Measurements from ENCODE around the gene POLL. TPM values are rescaled to one million over a fixed set of nuclear protein-coding genes. Genes with fewer than 3 reads are reported as not detected.
"Not testable (repeated sequence)": the region's sequence is repeated elsewhere in the genome, so short reads cannot be mapped to it uniquely, and the experiment has no call there.

The POLL gene
- total RNA-seq, 4 donors from 2014 or later, result 21.6 to 28.8 (median 24.4) TPM

GRCh38 chr10:101601541-101601940, 13.5 kb upstream of the POLL start:
- H3K9me3 ChIP-seq, result no peaks in the 10 kb centered on the region
- no peak overlapping the region for H3K4me3 ChIP-seq
- no peak for ATAC-seq
- no peaks in the 10 kb centered on the region for H3K27me3 ChIP-seq
- WGBS, 2 donors (ENCODE audit: low coverage in 1 of 2), result 63% methylated on average over 1 of the region's 1 CpG; no CpG with 5 or more reads in 1 of the 2 donors
- peaks cover 0 to 40% of the 10 kb centered on the region in 2 donors for H3K36me3 ChIP-seq
- no peak overlapping the region for H3K27ac ChIP-seq
- TF ChIP-seq CTCF (IDR thresholded peaks at IDR 0.05) (no peak), EP300 (IDR thresholded peaks at IDR 0.05) (no peak), POLR2A (IDR thresholded peaks at IDR 0.05) (no peak), POLR2AphosphoS5 (IDR thresholded peaks at IDR 0.05) (no peak)
- H3K4me1 ChIP-seq, result no peaks in the 10 kb centered on the region

- TF ChIP-seq CTCF (IDR thresholded peaks at IDR 0.05) (no peak), POLR2AphosphoS5 (IDR thresholded peaks at IDR 0.05) (no peak), EP300 (IDR thresholded peaks at IDR 0.05) (no peak), POLR2A (IDR thresholded peaks at IDR 0.05) (no peak)
- no peaks in the 10 kb centered on the region for H3K4me1 ChIP-seq
- H3K9me3 ChIP-seq, result no peaks in the 10 kb centered on the region
- ATAC-seq, result no peak
- no peaks in the 10 kb centered on the region for H3K27me3 ChIP-seq
- H3K4me3 ChIP-seq, result no peak overlapping the region
- no peak overlapping the region for H3K27ac ChIP-seq
- H3K36me3 ChIP-seq, result peaks cover 0 to 18% of the 10 kb centered on the region in 2 donors
- 57 to 62% methylated on average over 7 to 14 of the region's 14 CpGs for WGBS, 2 donors (ENCODE audit: low coverage in 1 of 2)
Observed at GRCh38 chr10:101597091-101597900, 9.2 kb upstream of the POLL start.

- Histone ChIP-seq H3K27ac (no peak overlapping the region), H3K36me3 (peaks cover 0 to 14% of the 10 kb centered on the region in 2 donors), H3K27me3 (no peaks in the 10 kb centered on the region), H3K4me3 (no peak overlapping the region), H3K4me1 (no peaks in the 10 kb centered on the region), H3K9me3 (no peaks in the 10 kb centered on the region)
- TF ChIP-seq EP300 (IDR thresholded peaks at IDR 0.05) (no peak), POLR2AphosphoS5 (IDR thresholded peaks at IDR 0.05) (no peak), POLR2A (IDR thresholded peaks at IDR 0.05) (no peak), CTCF (IDR thresholded peaks at IDR 0.05) (no peak)
- 86 to 90% methylated on average over 8 to 13 of the region's 13 CpGs for WGBS, 2 donors (ENCODE audit: low coverage in 1 of 2)
- no peak for ATAC-seq
Observed at GRCh38 chr10:101595591-101596433, 7.8 kb upstream of the POLL start.

- not testable (repeated sequence) for ATAC-seq, H3K36me3 ChIP-seq, H3K4me3 ChIP-seq, H3K9me3 ChIP-seq, H3K27ac ChIP-seq, H3K27me3 ChIP-seq, H3K4me1 ChIP-seq
- WGBS, 2 donors (ENCODE audit: low coverage in 1 of 2), result 47 to 88% methylated on average over 2 of the region's 2 CpGs
Observed at GRCh38 chr10:101593331-101593730, 5.3 kb upstream of the POLL start.

- 54% methylated on average over 3 of the region's 5 CpGs; no CpG with 5 or more reads in 1 of the 2 donors for WGBS, 2 donors (ENCODE audit: low coverage in 1 of 2)
- Histone ChIP-seq H3K9me3 (no peaks in the 10 kb centered on the region), H3K4me3 (peak overlapping the region; percentile 82 to 95), H3K4me1 (peaks cover 0 to 30% (median 18%) of the 10 kb centered on the region in 3 donors), H3K27me3 (no peaks in the 10 kb centered on the region), H3K36me3 (peaks cover 0 to 23% of the 10 kb centered on the region in 2 donors), H3K27ac (no peak overlapping the region)
- ATAC-seq, result no peak
- no peak for TF ChIP-seq POLR2A (IDR thresholded peaks at IDR 0.05)
- no peak for TF ChIP-seq CTCF (IDR thresholded peaks at IDR 0.05)
- TF ChIP-seq POLR2AphosphoS5 (IDR thresholded peaks at IDR 0.05), result no peak
- TF ChIP-seq EP300 (IDR thresholded peaks at IDR 0.05), result no peak
Observed at GRCh38 chr10:101588879-101589278, 822 bp upstream of the POLL start.
